ENCODE results near the gene ADAMTS18.

GRCh38 chr16:77403732-77404131 is 31.1 kb downstream of the ADAMTS18 start:
- TF ChIP-seq CTCF (conservative IDR thresholded peaks at IDR 0.05; ENCODE audit: low read depth, low read length) (no peak), EZH2 (IDR thresholded peaks at IDR 0.05; ENCODE audit: borderline replicate concordance, low read depth, low read length, poor library complexity, severe bottlenecking) (no peak)

Measured in A673 (cell line).